LNCAP (cell line): ENCODE results near the gene MTA1.

Experiments
- CTCF ChIP-seq: fragments of 450-650 bp; IDR thresholded peaks from 2 replicates; pipeline ENCODE4 v1.5.1; 2017; ENCODE audit warnings: mild to moderate bottlenecking

Gene MTA1

GRCh38 chr14:105420101-105420973, 710 bp downstream of the MTA1 start:
- TF ChIP-seq CTCF = no peak

GRCh38 chr14:105420974-105421674, 1.5 kb downstream of the MTA1 start:
- TF ChIP-seq CTCF = no peak

- no peak for TF ChIP-seq CTCF
Measured at GRCh38 chr14:105421723-105422615, 2.3 kb downstream of the MTA1 start.

GRCh38 chr14:105422695-105423487, 3.3 kb downstream of the MTA1 start:
- TF ChIP-seq CTCF = no peak

GRCh38 chr14:105423488-105424195, 4.0 kb downstream of the MTA1 start:
- no peak for TF ChIP-seq CTCF

GRCh38 chr14:105424861-105425260, 5.2 kb downstream of the MTA1 start:
- TF ChIP-seq CTCF = no peak
